SW480 (cell line): Measurements from ENCODE around the gene MYO6.
A peak's percentile ranks its signal among the peaks of the same experiment; 100 is the strongest.

Source experiments
- DNase-seq: peaks from one replicate; pipeline ENCODE4 v3.0.0-alpha.2; 2016; ENCODE audit warnings: low spot score

The MYO6 gene

DNA sequence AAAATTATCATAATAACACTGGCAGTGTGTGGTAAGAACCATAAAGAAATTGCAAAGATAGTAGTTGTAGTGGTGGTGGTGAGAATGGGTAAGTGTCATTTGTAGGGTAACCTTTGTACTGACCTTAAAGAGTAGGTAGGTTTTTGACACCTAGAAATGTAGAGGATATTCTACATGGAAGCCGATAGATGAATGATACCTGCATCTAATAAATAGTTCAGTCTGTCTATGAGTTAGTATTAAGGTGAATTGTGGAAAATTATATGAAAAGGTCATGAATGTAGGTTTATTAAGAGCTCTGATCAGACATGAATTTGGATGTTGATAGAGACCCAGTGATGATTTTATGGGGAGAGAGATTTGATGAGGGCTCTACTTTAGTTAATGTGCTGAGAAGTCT is 78.1 kb downstream of the MYO6 start:
- no peak for DNase-seq

DNA sequence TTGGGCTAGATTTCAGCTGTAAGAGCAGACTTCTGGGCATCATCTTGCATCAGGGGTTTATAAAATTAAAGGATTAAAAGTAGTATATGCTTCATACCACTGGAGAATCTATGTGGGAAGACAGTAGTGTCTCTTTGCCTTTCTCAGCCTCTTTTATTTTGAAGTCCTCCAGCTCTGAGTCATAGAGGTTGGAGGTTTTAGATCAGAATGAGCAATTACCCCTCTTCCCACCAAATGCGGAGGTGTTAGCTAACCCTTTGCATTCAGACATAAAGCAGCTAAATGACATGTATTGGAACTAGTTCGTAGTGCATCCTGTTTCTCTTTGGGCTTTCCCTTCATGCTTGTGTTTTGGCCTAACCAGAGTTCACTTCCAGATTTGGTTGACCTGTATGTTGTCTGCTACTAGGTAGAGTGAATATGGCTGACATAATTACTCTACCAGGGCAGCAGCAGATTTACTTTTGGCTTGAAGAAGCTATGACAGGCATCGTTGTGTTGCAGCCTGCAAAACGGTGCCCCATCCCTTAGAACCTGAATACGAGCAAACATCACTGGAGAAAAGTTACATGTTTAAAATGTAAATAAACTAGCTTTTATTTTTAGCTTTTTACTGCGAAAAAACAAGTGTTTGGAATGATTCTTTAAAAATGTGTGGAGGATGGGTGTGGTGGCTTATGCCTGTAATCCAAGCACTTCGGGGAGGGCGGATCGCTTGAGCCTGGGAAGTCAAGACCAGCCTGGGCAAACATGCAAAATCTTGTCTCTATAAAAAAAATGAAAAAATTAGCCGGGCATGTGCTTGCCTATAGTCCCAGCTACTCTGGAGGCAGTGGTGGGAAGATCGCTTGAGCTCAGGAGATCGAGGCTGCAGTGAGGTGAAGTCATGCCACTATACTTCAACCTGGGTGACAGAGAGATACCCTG is 82.2 kb downstream of the MYO6 start:
- DNase-seq: peak; percentile 0

DNA sequence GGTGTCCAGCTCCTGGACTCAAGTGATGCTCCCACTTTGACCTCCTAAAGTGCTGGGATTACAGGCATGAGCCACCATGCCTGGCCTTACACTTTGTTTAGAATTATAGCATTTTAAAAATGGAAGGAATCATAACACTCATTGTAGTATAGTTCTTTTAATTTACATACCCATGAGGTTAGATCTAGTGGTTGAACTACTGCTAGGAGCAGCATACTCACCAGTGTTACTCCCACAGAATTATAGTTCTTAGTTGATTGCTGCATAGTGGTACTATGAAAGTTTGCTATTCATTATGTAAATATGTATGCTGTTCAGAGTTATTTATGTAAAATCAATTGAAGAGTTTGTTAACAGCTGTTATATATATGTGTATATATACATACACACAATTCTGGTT is 85.4 kb downstream of the MYO6 start:
- DNase-seq: no peak

DNA sequence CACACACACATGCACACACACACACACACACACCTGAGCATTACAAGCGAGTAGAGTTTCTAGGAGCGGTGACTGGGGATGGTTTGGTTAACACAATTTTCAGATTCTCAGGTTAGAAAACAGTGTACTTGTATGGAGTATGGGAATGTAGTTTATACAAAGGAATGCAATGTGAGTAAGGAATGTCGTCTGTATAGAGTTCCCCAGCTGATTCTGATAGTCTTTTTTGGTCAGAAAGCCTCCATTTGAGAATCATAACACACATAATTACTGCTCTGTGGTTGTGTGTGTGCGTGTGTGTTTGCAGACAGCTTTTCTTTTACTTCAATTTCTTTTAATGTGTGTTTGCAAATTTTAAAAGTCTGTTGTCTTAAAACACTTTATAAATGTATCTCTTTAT is 93.2 kb downstream of the MYO6 start:
- no peak for DNase-seq

DNA sequence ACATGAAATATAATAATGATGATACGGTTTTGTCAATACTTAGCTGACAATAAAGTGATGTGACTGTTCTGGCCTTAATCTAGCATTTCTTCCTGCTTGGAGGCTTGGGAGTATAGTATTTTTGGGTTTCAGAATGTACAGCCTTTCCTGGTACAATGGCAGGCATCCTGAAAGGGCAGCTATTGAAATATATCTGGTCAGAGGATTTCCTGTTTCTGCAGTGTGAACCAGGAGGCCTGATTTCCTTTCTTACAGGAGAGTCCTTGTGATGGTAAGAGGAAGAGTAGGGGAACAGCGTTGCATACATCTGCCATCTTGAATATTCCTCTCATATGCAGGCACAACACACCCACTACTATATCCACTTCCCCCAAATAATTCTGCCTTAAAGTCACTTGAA is 93.7 kb downstream of the MYO6 start:
- DNase-seq: no peak

DNA sequence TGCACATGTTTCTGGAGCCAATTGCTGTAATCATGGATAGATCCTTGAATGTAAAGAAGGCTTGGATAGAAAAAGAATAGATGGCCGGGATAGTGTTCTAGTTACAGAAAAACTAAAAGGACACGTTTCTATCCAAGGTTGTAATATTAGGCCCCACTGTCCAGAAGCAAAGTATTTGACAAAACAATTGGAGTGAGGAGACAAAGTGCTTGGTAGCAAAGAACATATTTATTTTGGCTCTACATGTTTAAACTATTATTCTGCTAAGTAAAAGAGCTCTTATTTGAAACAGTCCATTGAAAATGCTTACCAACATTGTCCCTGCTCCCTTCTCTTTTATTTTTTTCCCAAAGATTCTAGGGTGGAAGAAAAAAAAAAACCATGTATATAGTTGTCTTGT is 94.4 kb downstream of the MYO6 start:
- no peak for DNase-seq

DNA sequence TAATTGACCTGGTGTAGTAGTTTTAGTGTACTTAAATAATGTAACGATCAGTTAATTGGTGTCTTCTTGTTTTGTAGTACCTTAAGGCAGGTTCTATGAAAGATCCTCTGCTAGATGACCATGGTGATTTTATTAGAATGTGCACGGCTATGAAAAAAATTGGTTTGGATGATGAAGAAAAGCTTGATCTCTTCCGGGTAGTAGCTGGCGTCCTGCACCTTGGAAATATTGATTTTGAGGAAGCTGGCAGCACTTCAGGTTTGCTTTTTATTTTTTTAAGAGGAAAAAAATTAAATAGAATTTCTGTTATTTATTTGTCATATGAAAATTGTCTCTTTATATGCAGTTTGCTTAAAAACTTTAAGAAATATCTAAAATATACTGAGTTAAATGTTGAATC is 99.2 kb downstream of the MYO6 start:
- no peak for DNase-seq

DNA sequence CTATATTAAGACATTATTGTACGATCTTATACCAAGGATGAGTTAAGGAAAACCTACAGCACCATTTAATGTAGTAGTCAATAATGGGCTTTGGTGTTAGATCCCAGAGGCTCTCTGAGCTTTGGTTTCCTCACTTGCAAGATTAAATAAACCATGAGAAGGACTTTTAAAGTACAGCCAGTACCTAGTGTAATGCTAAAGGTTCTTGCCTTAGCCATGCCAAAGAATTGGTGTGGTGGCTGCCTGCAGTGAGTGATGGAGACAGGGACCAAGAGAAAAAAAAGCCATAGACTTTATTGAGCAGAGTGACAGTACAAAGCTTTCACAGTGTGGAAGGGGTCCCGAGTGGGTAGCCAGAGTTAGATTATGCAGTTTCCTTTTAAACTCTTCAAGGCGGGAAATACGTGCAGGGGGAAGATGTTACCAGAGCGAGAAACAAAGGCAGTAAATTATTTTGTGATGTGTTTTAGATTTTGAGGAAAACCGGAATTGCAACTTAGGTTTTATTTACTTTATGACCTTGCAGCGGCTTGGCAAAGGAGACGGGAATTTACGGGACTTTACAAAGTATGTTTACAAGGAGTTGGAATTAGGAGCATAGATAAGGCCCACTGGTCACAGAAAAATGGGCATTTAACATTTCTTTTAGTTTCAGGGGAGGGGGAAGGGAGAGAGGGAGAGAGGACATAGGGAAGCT is 100.4 kb downstream of the MYO6 start:
- DNase-seq: no peak

DNA sequence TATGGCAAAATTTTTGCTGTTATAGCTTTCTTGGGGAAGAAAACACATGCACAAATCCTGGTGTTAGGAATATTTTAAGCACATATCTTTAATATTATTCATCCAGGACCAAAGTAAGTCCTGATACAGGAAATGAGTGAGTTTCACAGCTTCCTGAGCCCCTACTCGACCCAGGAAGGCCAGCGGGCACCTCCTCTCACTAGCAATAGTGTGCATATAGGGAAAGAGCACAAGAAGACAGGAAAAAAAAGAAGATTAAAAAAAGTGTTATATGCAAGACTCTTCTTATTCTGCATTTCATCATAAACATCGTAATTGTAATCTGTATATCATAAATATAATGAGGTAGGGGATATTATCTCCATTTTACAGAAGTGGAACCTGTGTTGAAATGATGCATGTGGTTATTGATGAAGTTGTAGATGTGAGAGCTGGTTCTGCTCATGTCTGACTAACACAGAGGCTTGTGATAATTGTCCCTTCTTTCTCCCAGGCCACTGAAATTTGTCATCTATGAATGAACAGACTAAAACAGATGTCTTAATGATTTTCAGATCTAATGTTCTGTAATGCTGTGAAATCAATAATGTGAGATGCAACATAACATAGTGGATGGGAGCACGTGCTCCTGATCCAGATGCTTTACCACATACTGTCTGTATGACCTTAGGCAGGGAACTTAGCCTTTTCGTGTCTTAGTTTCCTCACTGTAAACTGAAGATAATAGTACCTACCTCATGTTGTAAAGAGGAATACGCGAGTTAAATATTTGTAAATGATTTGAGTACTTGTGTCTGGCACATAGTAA is 101.2 kb downstream of the MYO6 start:
- no peak for DNase-seq

DNA sequence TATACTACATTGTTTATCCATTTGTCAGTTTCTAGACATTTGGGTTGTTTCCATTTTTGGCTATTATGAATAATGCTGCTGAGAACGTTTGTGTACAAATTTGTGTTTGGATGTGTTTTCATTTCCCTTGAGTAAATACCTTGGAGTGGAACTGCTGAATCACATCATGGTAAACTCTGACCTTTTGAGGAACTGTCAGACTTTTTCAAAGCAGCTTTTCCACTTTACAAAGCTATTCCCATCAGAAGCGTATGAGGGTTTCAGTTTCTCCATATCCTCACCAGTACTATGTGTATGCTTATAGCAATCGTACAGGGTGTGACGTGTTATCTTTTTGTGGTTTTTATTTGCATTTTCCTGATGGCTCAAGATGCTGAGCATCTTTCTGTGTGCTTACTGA is 103.7 kb downstream of the MYO6 start:
- no peak for DNase-seq

DNA sequence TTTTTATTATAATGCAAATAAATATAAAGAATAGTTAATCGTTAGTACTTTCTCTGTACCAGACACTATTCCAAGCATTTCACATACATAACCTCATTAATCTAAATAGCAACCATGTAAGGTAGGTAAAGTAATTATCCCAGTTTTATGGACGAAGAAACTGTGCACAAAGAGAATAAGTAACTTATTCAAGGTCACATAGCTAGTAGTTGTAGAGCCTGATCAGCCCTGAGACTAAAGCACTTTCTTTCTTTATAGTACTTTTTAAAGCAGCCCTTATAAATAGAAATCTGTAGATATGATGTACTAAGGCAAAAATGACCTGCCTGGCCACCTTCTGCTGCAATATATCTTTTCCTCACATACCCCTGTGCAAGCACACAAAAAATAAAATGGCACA is 104.8 kb downstream of the MYO6 start:
- no peak for DNase-seq

DNA sequence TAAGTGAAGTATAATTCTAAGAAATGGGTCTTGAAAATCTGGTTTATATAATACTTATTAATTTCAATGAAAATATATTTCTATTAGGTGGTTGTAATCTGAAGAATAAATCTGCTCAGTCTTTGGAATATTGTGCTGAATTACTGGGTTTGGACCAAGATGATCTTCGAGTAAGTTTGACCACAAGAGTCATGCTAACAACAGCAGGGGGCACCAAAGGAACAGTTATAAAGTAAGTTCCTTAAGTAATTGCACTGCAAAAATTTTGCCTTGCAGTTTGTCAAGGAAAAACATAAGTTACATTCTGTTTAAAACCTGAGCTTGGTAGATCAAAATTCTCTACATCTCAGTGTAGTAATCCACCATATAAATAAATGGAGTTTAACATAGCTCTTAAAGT is 106.0 kb downstream of the MYO6 start:
- peak; percentile 2 for DNase-seq

DNA sequence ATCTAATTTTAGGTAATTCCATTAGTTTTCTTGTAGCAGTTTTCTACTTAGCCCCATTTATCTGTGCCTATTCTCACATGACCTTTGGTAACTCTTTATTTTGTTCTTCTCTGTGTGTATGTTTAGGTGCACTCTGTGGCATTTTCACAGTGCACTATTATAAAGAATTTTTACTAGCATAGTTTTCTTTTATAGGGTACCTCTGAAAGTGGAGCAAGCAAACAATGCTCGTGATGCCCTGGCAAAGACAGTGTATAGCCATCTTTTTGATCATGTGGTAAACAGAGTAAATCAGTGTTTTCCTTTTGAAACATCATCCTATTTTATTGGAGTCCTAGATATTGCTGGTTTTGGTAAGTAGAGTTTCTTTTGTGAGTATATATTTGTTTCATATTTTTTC is 107.9 kb downstream of the MYO6 start:
- no peak for DNase-seq

DNA sequence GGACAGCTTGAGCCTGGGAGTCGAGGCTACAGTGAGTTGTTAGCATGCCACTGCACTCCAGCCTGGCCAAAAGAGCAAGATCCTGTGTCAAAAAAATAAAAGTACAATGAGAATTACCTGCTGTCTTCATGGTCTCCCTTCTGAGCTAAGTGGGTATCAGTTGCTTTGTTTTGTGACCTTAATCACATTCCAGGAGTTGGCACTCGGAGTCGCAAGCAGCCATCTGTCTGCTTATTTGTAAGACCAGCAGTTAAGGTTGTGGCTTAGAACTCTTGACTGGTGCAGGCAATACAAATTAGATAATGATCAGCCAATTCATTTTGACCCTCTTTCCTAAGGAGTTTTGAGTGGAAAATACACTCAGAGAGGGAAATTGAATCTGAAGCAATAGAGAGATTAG is 114.0 kb downstream of the MYO6 start:
- no peak for DNase-seq

DNA sequence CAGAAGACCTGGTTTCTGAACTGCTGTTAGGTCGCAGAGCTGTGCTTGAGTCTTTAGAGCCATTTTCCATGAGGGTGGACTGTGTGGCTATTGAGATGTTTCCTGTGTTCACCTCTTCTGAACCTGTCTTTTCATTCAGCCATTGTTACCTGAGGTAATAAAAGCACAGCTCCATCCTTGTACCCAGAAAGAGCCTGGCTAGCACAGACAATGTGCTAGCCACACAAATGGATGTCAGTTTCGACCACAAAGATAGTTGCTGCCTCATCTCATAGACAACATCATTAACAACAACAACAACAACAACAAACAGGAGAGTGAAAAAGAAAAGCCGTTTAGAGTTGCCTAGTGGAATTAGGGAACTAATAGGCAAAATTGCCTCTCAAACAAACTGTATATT is 114.7 kb downstream of the MYO6 start:
- no peak for DNase-seq

DNA sequence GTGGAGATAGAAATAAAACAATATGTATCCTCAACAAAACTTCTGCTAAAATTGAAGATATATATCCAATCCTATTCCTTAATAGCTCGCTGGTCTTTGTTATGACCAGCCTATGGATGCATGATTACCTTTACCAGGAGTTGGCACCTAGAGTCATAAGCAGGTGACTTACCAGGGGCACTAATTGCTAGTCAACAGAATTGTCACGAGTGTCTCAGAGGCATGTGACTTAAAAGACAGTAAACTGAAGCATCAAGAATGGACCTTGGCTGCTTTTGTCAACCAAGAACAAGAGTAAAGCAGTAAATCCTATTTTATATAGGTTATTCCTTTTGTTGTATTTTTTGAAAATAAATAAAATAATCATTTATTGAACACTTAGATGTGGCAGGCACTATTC is 115.4 kb downstream of the MYO6 start:
- no peak for DNase-seq

DNA sequence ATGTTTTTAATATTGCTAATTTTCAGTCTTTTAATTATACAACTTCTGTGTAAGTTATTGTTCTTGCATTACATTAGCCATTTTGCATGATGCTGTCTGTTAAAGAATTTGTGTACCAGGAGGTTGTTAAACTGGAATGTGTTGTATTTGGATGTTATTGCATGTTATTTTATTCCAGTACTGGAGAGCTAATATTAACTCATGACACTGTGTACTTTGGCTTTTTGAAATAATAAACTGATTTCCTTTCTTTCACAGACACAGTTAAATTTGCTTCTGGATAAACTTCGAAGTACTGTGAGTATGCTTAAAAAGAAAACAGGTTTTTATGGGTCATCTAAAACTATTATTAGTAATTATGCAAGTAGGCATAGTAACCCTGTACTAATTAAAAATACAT is 121.3 kb downstream of the MYO6 start:
- no peak for DNase-seq

DNA sequence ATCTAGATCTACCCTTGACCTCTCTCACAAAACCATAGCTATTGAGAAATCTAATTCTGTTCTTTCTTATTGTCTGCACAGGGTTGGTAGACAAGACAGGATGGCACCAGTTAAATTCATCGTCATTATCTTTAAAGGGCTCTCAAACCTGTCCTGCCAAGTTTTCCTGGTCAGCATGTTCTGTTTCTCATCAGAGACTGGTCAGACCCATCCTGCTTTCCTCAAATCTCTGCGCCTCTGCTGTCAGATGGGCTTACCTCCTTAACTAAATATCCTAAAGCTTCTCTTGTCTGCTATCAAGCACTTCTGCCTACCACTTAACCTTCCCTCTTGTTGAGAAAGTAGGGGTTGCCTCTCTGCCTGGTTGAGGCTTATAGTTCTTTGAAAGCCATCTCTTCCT is 125.2 kb downstream of the MYO6 start:
- DNase-seq: no peak

DNA sequence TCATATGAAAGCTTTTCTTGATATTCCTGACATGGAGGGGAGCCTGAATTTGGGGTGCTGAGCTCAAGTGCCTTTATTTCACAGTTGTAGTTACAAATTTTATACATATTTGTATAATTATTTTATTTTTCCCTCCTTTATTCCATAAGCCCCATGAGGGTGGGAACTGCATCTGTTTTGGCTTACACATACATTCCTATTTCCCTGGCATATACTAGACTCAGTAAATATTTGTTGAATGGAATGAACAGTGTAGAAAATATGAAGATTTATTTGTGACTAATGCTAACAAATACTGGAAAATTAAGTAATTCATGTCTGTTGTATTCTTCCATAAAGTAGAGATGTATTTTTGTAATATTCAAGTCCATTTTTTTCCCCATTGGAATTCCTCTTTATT is 127.1 kb downstream of the MYO6 start:
- no peak for DNase-seq

DNA sequence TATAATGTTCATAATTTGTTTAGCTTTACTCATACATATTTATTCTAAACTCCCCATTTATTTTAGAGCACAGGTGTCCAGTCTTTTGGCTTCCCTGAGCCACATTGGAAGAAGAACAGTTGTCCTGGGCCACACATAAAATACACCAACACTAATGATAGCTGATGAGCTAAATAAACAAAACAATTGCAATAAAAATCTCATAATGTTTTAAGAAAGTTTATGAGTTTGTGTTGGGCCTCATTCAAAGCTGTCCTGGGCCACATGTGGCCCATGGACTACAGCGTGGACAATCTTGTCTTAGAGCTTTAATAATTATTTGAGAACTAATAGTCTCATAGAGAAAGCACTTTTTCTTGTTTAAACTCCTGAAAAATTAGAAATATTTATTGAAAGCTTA is 131.3 kb downstream of the MYO6 start:
- no peak for DNase-seq

DNA sequence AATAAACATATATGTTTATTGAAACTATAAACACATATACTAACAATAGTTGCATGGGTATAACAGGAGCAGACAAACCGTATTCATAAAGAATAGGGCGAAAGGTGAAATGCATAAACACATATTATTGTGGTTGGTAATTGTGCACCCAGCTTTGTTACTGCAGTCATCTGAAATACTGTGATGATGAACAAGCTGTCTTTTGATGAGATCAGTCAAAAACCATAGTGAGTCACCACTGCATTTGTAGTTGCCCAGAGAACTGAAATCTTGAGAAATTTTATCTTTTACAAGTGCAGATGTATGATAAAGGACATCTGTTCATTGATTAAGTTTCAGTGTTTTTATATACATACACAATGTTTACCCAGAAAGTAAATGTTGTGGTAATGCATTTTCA is 133.7 kb downstream of the MYO6 start:
- peak; percentile 0 for DNase-seq

DNA sequence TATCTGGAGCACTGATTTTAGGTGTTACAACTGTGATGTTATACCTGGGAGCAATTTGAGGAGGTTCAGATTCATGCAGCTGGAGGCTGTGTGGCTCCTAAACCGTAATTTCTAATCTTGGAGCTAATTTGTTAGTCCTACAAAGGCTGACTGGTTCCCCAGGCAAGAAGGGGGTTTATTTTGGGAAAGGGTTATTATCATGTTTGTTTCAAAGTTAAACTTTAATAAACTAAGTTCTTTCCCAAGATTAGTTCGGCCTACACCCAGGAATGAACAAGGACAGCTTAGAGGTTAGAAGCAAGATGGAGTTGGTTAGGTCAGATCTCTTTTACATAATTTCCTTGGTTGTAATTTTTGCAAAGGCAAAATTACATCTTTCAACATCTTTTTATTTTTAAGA is 135.8 kb downstream of the MYO6 start:
- no peak for DNase-seq

DNA sequence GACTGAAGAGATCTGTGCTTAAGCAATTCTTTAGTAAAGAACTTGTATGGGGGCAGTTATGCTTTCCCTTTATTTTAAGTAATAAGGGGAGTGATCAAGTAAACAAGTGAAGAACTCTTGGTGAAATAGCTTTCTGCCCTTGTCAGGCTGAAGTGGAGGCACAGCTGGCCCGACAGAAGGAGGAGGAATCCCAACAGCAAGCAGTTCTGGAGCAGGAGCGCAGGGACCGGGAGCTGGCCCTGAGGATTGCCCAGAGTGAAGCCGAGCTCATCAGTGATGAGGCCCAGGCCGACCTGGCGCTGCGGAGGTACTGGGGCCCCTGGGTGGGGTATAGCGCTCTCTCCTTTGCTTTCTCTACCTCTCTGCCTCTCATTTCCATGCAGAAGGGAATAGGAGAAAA is 143.3 kb downstream of the MYO6 start:
- DNase-seq: no peak
